GM18505 (cell line): Measurements from ENCODE around the gene MCRIP2.

Experiments
- ATAC-seq: cut with Tn5 transposase; IDR thresholded peaks from one replicate; pipeline ENCODE4 v1.9.1; 2021; ENCODE audit not compliant: unreplicated experiment
- POLR2A ChIP-seq: IDR thresholded peaks from 4 replicates; pipeline ENCODE4 v1.6.1; 2011; ENCODE audit warnings: borderline replicate concordance; ENCODE audit not compliant: insufficient read depth, insufficient read length; ENCODE audit errors: extremely low read depth

The MCRIP2 gene

DNA sequence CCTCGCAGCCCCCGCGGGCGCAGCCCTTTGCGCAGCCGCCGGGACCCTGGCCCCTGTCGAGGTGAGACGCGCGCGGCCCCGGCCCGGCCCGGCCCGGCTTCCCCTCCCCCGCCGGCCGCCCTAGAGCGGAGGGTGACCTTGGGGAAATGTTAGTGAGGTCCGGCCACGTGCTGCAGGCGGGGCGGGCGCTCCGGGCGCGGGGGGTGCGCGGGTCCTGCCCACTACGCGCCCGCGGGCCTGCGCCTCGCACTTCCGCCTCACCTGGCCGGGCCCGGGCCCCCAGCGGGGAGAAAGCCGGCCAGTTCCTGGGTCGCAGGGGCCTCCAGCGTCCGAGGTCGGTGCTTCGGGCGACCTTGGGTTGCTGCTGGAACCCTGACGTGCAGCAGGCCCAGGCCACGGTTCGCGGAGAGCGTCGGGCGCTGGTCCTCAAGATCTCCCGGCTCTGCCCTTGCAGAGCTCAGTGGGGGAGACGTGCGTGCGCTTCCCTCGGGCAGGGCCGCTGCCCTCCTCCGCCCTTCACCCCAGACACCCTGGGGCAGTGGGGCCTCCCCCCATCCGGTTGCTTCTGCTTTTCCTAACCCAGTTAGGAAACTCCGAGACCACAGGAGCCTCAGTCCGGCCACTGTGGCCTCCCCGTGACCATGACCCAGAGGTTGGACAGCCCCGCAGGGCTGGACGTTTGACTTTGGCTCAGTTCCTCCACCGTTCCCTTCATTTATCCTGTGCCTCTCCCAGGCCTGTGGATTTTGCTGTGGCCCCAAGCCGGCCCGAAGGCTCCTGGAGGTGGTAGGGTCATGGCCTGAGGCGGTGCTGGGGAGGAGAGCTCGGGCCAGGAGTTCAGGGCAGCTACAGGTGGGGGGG is 791 bp downstream of the MCRIP2 start:
- ATAC-seq, result peak; percentile 41
- peak; percentile 38 for TF ChIP-seq POLR2A

- ATAC-seq, result no peak
- TF ChIP-seq POLR2A, result no peak
Measured at GRCh38 chr16:643050-643368, 1.4 kb downstream of the MCRIP2 start.

DNA sequence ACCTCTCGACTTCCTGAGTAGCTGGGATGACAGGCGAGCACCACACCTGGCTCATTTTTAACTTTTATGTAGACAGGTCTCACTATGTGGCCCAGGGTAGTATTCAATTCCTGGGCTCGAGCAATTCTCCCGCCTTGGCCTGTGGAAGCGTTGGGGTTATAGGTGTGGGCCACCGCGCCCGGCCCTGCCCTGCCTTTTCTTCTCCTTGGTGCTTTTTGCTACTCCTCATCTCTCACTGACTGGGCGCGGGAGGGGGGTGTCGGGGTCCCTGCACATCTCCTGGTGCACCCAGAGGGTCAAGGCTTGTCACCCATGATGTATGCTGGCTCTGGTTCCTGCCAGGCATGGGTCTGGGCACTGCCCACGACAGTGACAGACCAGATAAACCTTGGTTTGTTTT is 2.9 kb downstream of the MCRIP2 start:
- TF ChIP-seq POLR2A, result no peak

GRCh38 chr16:645852-646678 is 4.4 kb downstream of the MCRIP2 start:
- no peak for TF ChIP-seq POLR2A
- ATAC-seq, result no peak

More for the DNA sequence above, 2.9 kb downstream of the MCRIP2 start:
- no peak for ATAC-seq

- no peak for ATAC-seq
- TF ChIP-seq POLR2A, result no peak
Measured at GRCh38 chr16:646679-647172, 5.1 kb downstream of the MCRIP2 start.

DNA sequence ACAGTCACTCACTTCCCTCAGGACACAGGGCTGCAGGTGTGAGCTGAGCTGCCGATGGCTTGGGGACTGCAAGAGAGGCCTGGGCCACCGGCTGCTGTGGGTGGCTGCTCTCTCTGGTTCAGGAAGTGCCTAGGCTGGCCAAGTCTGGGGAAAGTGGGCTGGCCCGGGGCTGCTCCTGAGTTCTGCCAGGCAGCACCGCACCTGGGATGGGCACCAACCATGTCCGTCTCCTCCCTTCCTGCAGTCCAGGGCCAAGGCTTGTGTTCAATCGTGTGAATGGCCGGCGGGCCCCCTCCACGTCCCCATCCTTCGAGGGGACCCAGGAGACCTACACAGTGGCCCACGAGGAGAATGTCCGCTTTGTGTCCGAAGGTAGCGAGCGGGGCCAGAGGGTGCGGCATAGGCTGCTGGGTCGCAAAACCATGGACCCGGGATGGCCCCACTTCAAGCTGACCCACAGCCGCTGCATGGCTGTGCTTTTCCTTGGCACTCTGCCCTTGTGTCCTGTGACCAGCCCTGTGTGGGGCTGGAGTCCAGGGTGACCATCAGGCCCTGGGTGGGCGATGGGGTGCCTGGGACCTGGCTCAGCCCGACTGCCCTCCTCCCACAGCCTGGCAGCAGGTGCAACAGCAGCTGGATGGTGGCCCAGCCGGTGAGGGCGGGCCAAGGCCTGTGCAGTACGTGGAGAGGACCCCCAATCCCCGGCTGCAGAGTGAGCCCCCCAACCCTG is 5.7 kb downstream of the MCRIP2 start:
- no peak for TF ChIP-seq POLR2A
- ATAC-seq, result no peak

GRCh38 chr16:648071-648780 is 6.6 kb downstream of the MCRIP2 start:
- TF ChIP-seq POLR2A, result peak; percentile 41
- no peak for ATAC-seq

DNA sequence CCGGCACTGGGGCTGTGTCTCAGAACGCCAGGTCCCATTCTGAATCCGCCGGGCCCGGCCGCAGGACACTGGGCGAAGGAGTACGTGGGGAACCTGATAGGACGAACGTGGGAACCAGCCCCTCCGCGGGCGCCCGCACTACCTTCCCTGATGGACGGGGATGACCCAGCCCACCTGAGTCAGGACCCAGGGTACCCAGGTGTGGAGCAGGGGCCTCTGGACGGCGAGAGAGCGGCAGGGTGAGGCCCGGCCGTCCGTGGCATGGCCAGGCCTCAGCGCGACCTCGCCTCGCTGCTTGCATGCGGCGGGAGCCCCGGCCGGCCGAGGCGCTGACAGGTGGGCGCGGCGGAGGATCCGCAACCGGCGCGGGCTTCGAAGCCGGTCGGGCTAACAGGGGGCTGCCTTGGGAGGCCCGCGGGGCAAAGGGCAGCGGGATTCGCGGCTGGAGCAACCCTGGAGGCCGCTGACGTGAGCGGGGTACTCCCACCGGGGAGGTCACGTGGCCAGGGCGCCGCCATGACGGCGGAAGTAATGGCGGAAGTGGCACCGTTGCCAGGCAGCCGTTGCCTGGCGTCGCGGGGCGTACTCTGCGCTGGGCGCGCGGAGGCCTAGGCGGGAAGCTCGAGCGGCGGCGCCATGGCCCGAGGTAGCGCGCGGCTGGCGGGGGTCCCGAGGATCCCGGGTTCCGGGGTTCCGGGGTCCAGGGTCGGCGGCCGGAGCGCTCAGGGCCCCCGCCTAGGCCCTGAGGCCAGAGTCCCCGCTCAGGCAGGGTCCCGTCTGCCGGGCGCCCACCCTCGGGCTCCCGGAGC is 7.4 kb downstream of the MCRIP2 start, which contains the start of gene WDR90:
WDR90 (plus strand) TSS at position 585 of the 809 bp plus-strand sequence; CDS start at position 637, 52 bp downstream.
- ATAC-seq, result peak; percentile 71
- TF ChIP-seq POLR2A, result peak; percentile 10

- TF ChIP-seq POLR2A, result no peak
- peak; percentile 13 for ATAC-seq
Measured at GRCh38 chr16:649631-650030, 8.0 kb downstream of the MCRIP2 start.

- TF ChIP-seq POLR2A, result no peak
- ATAC-seq, result no peak
Measured at GRCh38 chr16:651844-652243, 10.2 kb downstream of the MCRIP2 start.

GRCh38 chr16:652454-653305 is 11.1 kb downstream of the MCRIP2 start:
- no peak for TF ChIP-seq POLR2A

More at GRCh38 chr16:652454-653305, 11.1 kb downstream of the MCRIP2 start:
- no peak for ATAC-seq
